GM18873 (cell line): ENCODE data around the gene SMARCD3.

ENCODE experiments used
- ATAC-seq: cut with Tn5 transposase; IDR thresholded peaks from one replicate; pipeline ENCODE4 v1.9.1; 2021; ENCODE audit warnings: mild to moderate bottlenecking, moderate library complexity, moderate number of reproducible peaks; ENCODE audit not compliant: unreplicated experiment, low FRiP score

SMARCD3 gene

DNA sequence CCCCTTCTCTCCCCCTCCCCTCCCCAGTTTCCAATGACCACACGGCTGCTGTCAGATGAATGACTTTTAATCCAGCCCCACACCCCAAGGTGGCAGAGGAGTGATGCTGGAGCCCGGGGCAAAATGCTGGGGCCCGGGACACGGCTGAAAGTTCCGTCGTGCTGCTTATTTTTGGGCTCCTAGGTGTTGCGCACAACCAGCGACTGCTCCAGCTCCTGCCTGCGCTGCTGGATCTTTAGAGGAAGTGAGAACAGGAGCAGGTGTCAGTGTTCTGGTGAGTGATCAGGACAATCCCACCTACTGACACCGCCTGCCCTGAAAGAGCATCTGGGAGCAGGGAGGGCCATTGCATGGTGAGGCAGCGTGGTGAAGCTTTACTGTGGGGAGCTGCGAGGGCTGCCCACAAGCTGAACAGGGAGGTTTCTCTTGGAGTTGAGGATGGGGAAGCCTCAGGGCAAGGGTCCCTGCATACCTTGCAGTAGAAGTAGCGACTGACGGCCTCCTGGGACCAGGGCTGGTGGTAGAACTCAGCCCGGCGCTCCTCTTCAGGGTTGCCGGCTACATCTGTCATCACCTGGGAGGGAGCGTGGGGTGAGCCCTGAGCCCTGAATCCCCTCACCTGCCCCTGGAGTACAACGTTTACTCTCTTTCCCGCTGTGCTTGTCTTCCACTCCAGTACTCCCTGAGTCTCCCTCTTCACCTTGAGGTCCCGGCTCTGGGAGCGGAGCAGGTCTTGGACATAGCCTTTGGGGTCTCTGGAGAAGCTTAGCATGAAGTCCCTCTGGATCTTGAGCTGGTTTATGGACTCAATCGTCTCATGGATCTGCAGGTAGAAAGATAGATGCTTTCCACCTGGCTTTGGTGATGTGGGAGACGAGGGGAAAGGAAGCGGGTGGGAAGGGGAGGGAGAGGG is 9.3 kb downstream of the SMARCD3 start:
- ATAC-seq, result no peak

DNA sequence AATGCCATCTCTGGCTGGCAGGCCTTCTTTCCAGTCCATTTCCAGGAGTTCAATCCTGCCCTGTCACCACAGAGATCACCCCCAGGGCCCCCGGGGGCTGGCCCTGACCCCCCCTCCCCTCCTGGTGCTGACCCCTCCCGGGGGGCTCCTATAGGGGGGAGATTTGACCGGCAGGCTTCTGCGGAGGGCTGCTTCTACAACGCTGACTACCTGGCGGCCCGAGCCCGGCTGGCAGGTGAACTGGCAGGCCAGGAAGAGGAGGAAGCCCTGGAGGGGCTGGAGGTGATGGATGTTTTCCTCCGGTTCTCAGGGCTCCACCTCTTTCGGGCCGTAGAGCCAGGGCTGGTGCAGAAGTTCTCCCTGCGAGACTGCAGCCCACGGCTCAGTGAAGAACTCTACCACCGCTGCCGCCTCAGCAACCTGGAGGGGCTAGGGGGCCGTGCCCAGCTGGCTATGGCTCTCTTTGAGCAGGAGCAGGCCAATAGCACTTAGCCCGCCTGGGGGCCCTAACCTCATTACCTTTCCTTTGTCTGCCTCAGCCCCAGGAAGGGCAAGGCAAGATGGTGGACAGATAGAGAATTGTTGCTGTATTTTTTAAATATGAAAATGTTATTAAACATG is 10.2 kb downstream of the SMARCD3 start:
- ATAC-seq, result no peak

DNA sequence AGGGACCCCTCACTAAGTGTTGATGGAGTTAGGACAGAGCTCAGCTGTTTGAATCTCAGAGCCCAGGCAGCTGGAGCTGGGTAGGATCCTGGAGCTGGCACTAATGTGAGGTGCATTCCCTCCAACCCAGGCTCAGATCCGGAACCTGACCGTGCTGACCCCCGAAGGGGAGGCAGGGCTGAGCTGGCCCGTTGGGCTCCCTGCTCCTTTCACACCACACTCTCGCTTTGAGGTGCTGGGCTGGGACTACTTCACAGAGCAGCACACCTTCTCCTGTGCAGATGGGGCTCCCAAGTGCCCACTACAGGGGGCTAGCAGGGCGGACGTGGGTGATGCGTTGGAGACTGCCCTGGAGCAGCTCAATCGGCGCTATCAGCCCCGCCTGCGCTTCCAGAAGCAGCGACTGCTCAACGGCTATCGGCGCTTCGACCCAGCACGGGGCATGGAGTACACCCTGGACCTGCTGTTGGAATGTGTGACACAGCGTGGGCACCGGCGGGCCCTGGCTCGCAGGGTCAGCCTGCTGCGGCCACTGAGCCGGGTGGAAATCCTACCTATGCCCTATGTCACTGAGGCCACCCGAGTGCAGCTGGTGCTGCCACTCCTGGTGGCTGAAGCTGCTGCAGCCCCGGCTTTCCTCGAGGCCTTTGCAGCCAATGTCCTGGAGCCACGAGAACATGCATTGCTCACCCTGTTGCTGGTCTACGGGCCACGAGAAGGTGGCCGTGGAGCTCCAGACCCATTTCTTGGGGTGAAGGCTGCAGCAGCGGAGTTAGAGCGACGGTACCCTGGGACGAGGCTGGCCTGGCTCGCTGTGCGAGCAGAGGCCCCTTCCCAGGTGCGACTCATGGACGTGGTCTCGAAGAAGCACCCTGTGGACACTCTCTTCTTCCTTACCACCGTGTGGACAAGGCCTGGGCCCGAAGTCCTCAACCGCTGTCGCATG is 11.0 kb downstream of the SMARCD3 start:
- no peak for ATAC-seq

DNA sequence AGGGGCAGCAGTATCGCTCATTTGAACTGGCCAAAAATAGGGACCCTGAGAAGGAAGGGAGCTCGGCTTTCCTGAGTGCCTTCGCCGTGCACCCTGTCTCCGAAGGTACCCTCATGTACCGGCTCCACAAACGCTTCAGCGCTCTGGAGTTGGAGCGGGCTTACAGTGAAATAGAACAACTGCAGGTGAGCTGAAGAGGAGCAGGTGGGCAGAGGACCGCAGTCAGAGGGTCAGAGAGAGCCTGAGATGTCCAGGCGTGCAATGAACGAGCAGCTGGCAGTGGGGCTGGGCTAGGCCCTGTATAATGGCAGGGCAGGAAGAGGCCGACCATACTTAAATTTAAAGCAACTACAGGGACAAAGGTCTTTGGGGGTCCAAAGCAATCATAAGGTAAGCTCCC is 12.1 kb downstream of the SMARCD3 start:
- no peak for ATAC-seq

DNA sequence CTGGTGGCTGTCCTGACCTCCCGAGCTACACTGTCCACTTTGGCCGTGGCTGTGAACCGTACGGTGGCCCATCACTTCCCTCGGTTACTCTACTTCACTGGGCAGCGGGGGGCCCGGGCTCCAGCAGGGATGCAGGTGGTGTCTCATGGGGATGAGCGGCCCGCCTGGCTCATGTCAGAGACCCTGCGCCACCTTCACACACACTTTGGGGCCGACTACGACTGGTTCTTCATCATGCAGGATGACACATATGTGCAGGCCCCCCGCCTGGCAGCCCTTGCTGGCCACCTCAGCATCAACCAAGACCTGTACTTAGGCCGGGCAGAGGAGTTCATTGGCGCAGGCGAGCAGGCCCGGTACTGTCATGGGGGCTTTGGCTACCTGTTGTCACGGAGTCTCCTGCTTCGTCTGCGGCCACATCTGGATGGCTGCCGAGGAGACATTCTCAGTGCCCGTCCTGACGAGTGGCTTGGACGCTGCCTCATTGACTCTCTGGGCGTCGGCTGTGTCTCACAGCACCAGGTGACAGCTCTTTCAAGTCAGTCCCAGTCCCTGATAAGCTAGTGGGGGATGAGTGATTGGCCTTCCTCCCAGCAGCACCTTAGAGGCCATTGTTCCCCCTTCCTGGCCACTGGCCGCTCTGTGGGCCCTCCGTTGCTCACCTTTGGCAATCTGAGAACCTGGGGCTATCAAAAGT is 13.3 kb downstream of the SMARCD3 start:
- ATAC-seq, result no peak

DNA sequence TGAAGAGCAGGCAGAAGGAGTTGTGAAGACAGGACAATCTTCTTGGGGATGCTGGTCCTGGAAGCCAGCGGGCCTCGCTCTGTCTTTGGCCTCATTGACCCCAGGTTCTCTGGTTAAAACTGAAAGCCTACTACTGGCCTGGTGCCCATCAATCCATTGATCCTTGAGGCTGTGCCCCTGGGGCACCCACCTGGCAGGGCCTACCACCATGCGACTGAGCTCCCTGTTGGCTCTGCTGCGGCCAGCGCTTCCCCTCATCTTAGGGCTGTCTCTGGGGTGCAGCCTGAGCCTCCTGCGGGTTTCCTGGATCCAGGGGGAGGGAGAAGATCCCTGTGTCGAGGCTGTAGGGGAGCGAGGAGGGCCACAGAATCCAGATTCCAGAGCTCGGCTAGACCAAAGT is 14.7 kb downstream of the SMARCD3 start:
- ATAC-seq, result no peak

DNA sequence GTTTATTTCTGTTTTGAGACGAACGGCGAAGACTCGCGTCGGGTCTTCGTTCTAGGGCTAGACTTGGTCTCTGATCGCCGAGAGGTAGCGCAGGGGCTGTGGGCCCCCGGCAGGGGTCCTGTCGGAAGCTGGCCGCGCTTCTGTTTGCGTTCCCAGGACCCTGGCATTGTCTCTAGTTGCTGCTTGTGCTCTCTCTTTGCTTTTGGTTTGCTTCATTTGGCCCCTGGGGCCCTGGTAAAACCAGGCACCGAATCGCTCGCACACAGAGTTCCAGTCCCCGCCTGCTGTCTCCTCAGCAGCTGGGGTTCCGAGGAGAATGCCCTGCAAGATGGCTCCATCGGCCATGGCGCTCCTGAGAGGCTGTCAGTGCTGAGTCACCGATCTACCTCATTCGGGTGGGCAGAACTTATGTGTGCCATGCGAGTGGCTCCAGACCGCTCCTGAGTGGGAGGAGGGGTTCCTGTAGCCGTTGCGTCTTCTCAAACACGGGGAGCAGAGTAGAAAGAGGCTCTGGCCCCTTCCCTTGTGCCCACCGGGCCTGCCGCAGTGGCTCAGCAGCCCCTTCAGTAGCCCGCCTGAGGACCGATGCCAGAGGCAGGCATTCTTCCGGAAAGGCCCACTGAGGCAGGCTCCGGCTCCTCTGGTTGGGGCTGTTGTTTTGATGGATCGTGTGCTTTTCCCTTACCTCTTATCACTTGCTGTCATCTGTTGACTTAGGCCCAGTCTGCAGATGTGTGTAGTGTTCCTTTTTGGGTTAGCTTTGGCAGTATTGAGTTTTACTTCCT is 15.4 kb downstream of the SMARCD3 start:
- ATAC-seq, result peak; percentile 34

DNA sequence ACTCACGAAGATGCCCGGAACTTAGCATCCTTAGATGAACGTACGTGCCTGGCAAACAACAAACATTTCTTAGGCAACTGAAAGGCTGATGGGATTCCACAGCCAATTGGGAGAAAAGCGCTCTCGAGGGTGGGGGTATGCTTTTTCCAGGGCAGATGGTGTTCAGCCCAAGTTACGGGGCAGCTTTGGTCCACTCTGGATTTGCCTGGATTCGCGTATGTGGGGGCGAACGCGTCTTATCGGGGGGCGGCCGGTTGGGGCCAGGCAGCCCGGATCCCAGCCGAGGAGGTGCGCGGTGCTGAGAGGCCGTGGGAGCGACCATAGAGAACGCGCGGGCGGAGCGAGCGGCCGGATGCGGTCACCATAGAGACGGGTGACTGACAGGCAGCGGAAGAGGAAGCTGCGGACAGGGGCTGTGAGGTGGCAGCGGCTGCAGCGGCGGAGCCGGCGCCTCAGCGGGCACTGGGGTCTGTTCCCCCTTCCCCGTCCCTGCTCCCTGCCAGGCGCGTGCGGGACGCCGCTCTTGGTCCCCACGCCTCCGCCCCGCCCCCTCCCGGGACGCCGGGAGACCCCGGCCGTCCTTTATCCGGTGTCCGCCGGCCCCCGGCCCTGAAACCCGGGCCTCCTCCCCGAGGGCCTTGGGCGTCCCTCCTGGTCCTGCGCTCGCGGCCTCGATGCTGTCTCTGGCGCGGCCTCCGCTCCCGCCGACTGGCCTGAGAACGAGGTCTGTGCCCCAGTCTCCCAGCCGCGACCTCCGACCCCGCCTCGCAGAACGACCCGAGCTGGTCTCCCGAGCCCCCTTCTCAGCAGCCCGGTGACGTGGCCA is 16.2 kb downstream of the SMARCD3 start, which contains the start of gene CHPF2:
Gene CHPF2 (plus strand): TSS at position 393 of the 826 bp plus-strand sequence. CDS start 1,529 bp downstream, outside the sequence.
- ATAC-seq, result peak; percentile 86

DNA sequence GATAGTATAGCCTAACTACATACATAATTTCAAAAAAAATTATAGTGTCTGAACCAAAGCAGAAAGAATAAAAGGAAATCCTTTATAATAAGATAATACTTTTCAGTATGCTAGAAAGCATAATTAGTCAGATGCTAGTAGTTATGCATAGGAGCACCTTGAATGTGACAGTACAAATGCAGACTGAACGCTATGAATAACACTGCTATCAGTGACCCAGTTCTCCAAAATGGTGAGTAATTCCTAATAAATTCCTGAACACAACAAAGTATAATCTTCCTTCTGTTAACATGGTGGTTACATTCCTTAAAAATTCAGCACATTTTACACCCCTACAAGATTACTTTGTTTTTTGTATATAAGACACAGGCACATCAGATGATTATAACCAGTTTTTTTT is 17.4 kb downstream of the SMARCD3 start:
- no peak for ATAC-seq

DNA sequence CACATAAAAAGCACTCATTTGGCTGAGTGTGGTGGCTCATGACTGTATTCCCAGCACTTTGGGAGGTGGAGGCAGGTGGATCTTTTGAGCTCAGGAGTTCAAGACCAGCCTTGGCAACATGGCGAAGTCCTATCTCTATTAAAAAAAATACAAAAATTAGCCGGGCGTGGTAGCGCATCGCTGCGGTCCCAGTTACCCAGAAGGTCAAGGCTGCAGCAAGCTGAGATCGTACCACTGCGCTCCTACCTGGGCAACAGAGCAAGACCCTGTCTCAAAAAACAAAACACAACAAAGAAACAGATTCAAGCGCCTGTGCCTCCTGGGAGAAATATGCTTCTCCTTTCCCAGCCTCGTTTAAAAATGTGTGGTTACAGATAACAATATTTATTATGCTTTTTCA is 19.2 kb downstream of the SMARCD3 start:
- no peak for ATAC-seq

DNA sequence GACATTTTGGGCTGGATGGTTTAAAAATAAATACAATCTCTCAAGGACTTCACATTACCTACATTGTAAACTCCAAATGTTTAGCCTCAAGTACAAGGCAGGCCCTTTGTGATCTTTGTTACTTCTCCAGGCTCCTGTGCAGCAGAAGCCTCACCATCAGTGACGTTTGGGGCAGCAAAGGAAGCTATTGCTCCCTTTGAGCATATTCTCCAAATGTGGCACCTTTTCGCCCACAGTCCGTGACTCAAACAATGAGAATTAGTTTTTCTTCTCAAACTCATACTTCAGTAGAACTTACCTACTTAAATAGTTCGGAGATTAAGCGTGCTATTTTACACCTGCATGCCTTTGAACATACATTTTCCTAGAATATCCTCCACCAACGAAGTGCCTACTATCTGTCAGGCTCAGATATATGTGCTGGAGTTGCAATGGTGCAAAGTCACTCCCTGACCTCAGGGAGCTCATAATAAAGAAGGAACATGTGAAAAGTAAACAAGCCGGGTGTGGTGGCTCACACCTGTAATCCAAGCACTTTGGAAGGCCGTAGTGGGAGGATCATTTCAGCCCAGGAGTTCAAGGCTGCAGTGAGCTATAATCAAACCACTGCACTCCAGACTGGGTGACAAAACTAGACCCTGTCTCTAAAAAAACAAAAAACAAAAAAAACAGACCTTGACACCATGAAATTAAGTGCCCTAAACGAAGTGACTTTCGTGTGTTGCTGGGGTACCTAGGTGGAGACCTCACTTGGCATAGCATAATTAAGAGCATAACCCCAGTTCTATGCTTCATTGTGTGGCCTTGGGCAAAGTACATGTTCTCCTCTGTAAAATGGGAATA is 20.2 kb downstream of the SMARCD3 start:
- no peak for ATAC-seq

DNA sequence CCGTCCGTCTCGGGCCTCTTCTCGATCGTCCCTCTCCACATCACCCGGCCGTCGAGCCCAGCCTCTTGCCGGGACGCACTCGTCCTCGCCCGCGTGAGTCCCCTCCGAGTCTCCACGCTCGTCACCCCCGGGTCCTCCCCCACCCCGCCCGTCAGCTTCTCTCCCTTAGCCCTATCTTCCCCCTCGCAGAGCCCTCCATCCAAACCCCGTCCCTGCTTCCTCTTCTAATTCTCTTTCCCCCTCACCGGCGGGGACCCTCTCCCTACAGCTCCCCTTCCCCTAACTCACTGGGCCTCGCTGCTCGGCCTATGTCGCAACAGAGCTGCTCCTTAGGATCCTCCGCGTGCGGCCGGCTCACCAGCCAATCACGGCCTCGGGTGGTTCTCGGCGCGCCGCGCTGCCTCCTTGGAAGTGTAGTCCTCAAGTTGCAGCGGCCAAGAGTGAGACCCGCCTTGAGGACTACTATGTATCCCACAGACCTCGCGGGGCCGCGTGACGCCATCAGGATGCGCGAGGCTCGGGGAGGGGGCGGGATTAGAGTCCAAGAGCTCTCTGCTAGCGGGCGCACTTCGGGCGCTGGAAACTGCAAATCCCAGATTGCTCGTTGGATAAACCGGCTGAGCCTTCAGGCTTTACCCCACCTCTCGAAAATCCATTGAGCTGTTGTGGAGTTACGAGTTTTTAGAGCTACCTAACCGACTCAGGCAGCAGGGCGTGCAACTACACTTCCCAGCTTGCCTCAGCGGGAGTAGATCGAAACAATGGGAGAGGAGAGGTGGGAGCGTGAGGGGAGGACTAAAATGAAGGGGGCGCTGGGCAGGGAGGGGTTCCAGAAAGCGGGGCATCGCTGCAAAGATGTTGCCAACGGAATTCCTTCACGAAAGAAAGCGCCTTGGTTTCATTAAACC is 21.4 kb downstream of the SMARCD3 start, which contains the start of gene ABCF2:
Gene ABCF2 (minus strand): TSS at position 331 of the 908 bp plus-strand sequence. CDS start 747 bp downstream, outside the sequence.
- ATAC-seq, result peak; percentile 98

DNA sequence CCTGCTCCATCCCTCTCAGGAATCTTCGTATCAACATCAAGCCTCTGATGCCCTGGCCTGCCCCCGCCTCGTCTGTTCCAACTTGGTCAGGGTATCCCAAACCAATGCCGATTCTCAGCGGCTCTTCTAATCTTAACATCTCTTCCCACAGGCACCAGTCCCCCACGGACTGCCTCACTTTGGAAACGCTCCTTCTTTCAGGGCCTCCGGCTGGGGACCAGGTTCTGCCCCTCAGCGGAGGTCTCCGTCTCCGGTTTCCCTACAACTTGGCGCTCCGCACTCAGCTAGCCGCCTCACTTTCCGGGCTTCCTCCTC is 22.0 kb downstream of the SMARCD3 start:
- ATAC-seq, result no peak

DNA sequence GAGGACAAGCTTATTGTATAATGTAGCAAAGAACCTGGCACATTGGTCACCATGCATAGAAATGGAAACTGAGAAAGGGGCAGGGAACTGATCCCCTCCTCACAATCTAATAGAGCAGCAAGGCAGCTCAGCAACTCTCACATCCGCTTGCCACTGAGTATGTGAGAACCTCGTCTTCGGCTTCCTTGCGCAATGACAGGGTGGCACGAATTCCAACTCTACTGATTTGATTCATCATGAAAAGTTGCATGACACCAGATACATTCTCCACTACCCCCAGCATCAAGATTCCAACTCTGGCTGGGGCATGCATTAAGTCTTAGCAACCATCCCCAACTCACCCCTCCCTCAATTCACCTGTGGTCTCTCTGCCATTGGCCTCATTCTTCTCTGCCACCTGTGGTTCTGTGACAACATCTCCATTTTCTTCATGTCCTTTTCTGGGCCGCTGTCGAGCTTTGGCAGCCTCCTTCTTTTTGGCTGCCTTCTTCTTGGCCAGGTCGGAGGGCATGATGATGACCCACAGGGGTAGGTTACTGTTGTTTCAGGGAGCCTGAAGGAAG is 22.5 kb downstream of the SMARCD3 start:
- ATAC-seq, result no peak

DNA sequence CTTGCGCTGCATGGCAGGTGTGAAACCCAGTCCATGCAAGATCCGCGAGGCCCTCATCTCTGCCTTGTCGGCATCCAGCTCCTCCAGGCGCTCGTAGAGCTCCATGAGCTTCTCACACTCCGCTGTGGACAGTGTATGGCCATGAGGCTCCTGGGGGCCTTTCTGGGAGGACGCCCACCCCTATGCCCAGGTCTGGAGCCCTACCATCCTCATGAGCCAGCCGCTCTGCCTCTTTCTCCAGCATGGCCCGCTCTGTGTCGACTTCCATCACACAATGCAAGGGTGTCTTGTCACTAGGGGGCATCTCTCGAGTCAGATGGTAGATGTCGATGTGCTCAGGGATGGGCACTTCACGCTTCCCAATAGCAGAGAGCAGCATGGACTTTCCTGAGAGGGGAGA is 24.8 kb downstream of the SMARCD3 start:
- ATAC-seq, result no peak

DNA sequence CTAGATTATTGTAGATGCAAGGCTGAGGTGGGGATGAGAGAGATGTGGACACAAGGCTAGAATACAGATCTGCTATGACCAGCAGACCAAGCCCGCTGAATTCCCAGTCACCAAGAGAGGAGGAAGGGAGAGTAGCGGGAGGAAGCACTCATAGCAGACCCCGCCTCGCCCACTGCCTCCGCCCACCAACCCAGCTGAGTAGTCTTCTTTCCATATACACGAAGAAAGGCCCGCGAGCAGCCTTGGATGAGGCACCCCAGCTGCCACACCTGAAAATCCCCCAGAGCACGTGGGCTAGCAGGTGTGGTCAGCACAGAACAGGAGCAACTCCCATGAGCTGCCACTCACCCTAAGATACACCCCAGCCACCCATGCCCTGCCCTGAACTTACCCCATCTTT is 30.3 kb downstream of the SMARCD3 start:
- no peak for ATAC-seq
